Mucosa of rectum (tissue), 2 donors: ENCODE data around the gene MIEF2.
"Not testable (repeated sequence)": the region's sequence is repeated elsewhere in the genome, so short reads cannot be mapped to it uniquely, and the experiment has no call there.

Source experiments
- H3K27ac ChIP-seq, 2 donors: one replicate each; pipeline ENCODE4 v1.7.0; 2013; ENCODE audit warnings: inconsistent platforms in 2 of 2, low read depth in 2 of 2, low read length in 2 of 2
- H3K27me3 ChIP-seq, 2 donors: one replicate each; pipeline ENCODE4 v1.7.0; 2013; ENCODE audit warnings: low read length in 2 of 2; ENCODE audit not compliant: control insufficient read depth in 2 of 2, insufficient read depth in 2 of 2
- H3K36me3 ChIP-seq, 2 donors: one replicate each; pipeline ENCODE4 v1.7.0; 2013; ENCODE audit warnings: low read length in 2 of 2; ENCODE audit not compliant: control insufficient read depth in 2 of 2, insufficient read depth in 2 of 2
- H3K4me1 ChIP-seq, 2 donors: one replicate each; pipeline ENCODE4 v1.7.0; 2013; ENCODE audit warnings: low read length in 2 of 2, mild to moderate bottlenecking in 1 of 2; ENCODE audit not compliant: control insufficient read depth in 2 of 2, insufficient read depth in 2 of 2
- H3K4me3 ChIP-seq, 2 donors: one replicate each; pipeline ENCODE4 v1.7.0; 2013; ENCODE audit warnings: low read length in 2 of 2
- H3K9ac ChIP-seq, 2 donors: one replicate each; pipeline ENCODE4 v1.7.0; 2013; ENCODE audit warnings: low read length in 2 of 2, low read depth in 1 of 2, mild to moderate bottlenecking in 1 of 2
- H3K9me3 ChIP-seq, 2 donors: one replicate each; pipeline ENCODE4 v1.7.0; 2013; ENCODE audit warnings: low read length in 2 of 2; ENCODE audit not compliant: control insufficient read depth in 2 of 2
- donor health status: healthy.
- donor health status: Normal muscosa, but diverticular disease.

The MIEF2 gene

GRCh38 chr17:18280249-18280648 is 19.8 kb downstream of the MIEF2 start:
- H3K4me1 ChIP-seq = no peaks in the 10 kb centered on the region
- H3K27me3 ChIP-seq = no peaks in the 10 kb centered on the region
- H3K27ac ChIP-seq = no peak overlapping the region
- H3K9me3 ChIP-seq = no peaks in the 10 kb centered on the region
- H3K4me3 ChIP-seq = no peak overlapping the region
- H3K9ac ChIP-seq = no peak overlapping the region
- H3K36me3 ChIP-seq = peaks cover 55 to 72% of the 10 kb centered on the region in 2 donors

- no peaks in the 10 kb centered on the region for H3K4me1 ChIP-seq
- H3K36me3 ChIP-seq = peaks cover 59 to 76% of the 10 kb centered on the region in 2 donors
- H3K9ac ChIP-seq = no peak overlapping the region
- H3K4me3 ChIP-seq = no peak overlapping the region
- no peaks in the 10 kb centered on the region for H3K9me3 ChIP-seq
- H3K27ac ChIP-seq = no peak overlapping the region
- H3K27me3 ChIP-seq = no peaks in the 10 kb centered on the region
Measured at GRCh38 chr17:18280766-18281371, 20.4 kb downstream of the MIEF2 start.

- Histone ChIP-seq H3K4me3 (no peak overlapping the region), H3K4me1 (no peaks in the 10 kb centered on the region), H3K9ac (no peak overlapping the region), H3K27me3 (no peaks in the 10 kb centered on the region), H3K27ac (no peak overlapping the region), H3K36me3 (peaks cover 51 to 70% of the 10 kb centered on the region in 2 donors), H3K9me3 (no peaks in the 10 kb centered on the region)
Measured at GRCh38 chr17:18281788-18282187, 21.3 kb downstream of the MIEF2 start.

- no peak overlapping the region for H3K9ac ChIP-seq
- peaks cover 53 to 73% of the 10 kb centered on the region in 2 donors for H3K36me3 ChIP-seq
Measured at GRCh38 chr17:18285296-18285695, 24.8 kb downstream of the MIEF2 start.

GRCh38 chr17:18291718-18292540 is 31.5 kb downstream of the MIEF2 start:
- H3K27ac ChIP-seq = no peak overlapping the region
- H3K36me3 ChIP-seq = peaks cover 41 to 59% of the 10 kb centered on the region in 2 donors
- no peak overlapping the region for H3K4me3 ChIP-seq
- H3K4me1 ChIP-seq = no peaks in the 10 kb centered on the region
- H3K27me3 ChIP-seq = no peaks in the 10 kb centered on the region
- H3K9ac ChIP-seq = no peak overlapping the region
- no peaks in the 10 kb centered on the region for H3K9me3 ChIP-seq

More at GRCh38 chr17:18285296-18285695, 24.8 kb downstream of the MIEF2 start:
- no peak overlapping the region for H3K27ac ChIP-seq
- H3K9me3 ChIP-seq = no peaks in the 10 kb centered on the region
- H3K4me1 ChIP-seq = no peaks in the 10 kb centered on the region
- H3K27me3 ChIP-seq = no peaks in the 10 kb centered on the region
- no peak overlapping the region for H3K4me3 ChIP-seq

- not testable (repeated sequence) for H3K27ac ChIP-seq, H3K9ac ChIP-seq, H3K4me1 ChIP-seq, H3K27me3 ChIP-seq, H3K9me3 ChIP-seq, H3K4me3 ChIP-seq
- peaks cover 37 to 45% of the 10 kb centered on the region in 2 donors for H3K36me3 ChIP-seq
Measured at GRCh38 chr17:18298061-18298460, 37.6 kb downstream of the MIEF2 start.

- Histone ChIP-seq H3K9me3 (no peaks in the 10 kb centered on the region), H3K4me3 (no peak overlapping the region), H3K4me1 (no peaks in the 10 kb centered on the region), H3K27me3 (no peaks in the 10 kb centered on the region), H3K27ac (no peak overlapping the region), H3K9ac (no peak overlapping the region), H3K36me3 (peaks cover 42 to 52% of the 10 kb centered on the region in 2 donors)
Measured at GRCh38 chr17:18300725-18301480, 40.4 kb downstream of the MIEF2 start.

- H3K27me3 ChIP-seq, H3K9me3 ChIP-seq, H3K27ac ChIP-seq, H3K4me1 ChIP-seq, H3K9ac ChIP-seq, H3K4me3 ChIP-seq: not testable (repeated sequence)
- peaks cover 51 to 60% of the 10 kb centered on the region in 2 donors for H3K36me3 ChIP-seq
Measured at GRCh38 chr17:18303206-18303605, 42.7 kb downstream of the MIEF2 start.

- Histone ChIP-seq H3K9me3 (no peaks in the 10 kb centered on the region), H3K9ac (no peak overlapping the region), H3K36me3 (peaks cover 23 to 27% of the 10 kb centered on the region in 2 donors)
Measured at GRCh38 chr17:18309202-18309601, 48.7 kb downstream of the MIEF2 start.

More at GRCh38 chr17:18309202-18309601, 48.7 kb downstream of the MIEF2 start:
- no peak overlapping the region for H3K27ac ChIP-seq
- no peak overlapping the region for H3K4me3 ChIP-seq
- H3K4me1 ChIP-seq = peaks cover 9 to 10% of the 10 kb centered on the region in 2 donors
- no peaks in the 10 kb centered on the region for H3K27me3 ChIP-seq
